ENCODE results near the gene EDDM13. TPM values are rescaled to one million over a fixed set of nuclear protein-coding genes. Genes with fewer than 3 reads are reported as not detected.

EDDM13 gene
- total and polyA plus RNA-seq, 2 of the 8 experiments (the other 6 are each of a cell fraction or from before 2014, with no cell fraction given): not detected

GRCh38 chr19:56333506-56333905 is 61.0 kb downstream of the EDDM13 start:
- Histone ChIP-seq H2BK120ac (replicated peaks; ENCODE audit: low read depth, low read length) (no peak overlapping the region), H2BK5ac (ENCODE audit: low read depth, low read length) (no peak overlapping the region), H3K56ac (replicated peaks; ENCODE audit: insufficient read length, low read depth, low read length) (no peak overlapping the region), H3K36me3 (ENCODE audit: control insufficient read depth in 2 of 4, insufficient read depth in 4 of 4, low read length in 3 of 4) (no peaks in the 10 kb centered on the region), H2AK5ac (ENCODE audit: low read depth, low read length) (no peak overlapping the region), H3K9ac (replicated peaks in 1 of 4; ENCODE audit: extremely low read depth in 1 of 4, low read depth in 3 of 4, low read length in 3 of 4) (no peak overlapping the region), H3K9me3 (ENCODE audit: insufficient read depth in 2 of 2, low read depth in 1 of 2, low read length in 1 of 2) (peaks cover 11 to 14% of the 10 kb centered on the region in 2 experiments), H3K18ac (ENCODE audit: extremely low read depth, low read length) (no peak overlapping the region), H4K8ac (ENCODE audit: extremely low read depth, insufficient read depth, low read length) (no peak overlapping the region), H3K4ac (replicated peaks; ENCODE audit: insufficient read length, low read depth, low read length) (no peak overlapping the region), H2BK20ac (ENCODE audit: low read length) (no peak overlapping the region), H3K79me2 (ENCODE audit: control insufficient read depth in 1 of 2, insufficient read depth in 2 of 2, low read length in 2 of 2) (no peaks in the 10 kb centered on the region), H3K27ac (ENCODE audit: low read depth, low read length) (no peak overlapping the region), H2BK15ac (ENCODE audit: low read length) (no peak overlapping the region), H2BK12ac (ENCODE audit: low read depth, low read length) (no peak overlapping the region), H3K23me2 (ENCODE audit: low read depth, low read length) (no peaks in the 10 kb centered on the region), H3K27me3 (replicated peaks in 1 of 4; ENCODE audit: control insufficient read depth in 3 of 4, extremely low read depth in 1 of 4, insufficient read depth in 3 of 4, low read length in 3 of 4) (no peaks in the 10 kb centered on the region), H4K20me1 (replicated peaks in 1 of 2; ENCODE audit: control insufficient read depth in 1 of 2, insufficient read depth in 2 of 2, low read length in 2 of 2) (no peaks in the 10 kb centered on the region), H3K4me3 (ENCODE audit: extremely low read depth in 1 of 4, insufficient read depth in 2 of 4, low read depth in 3 of 4, low read length in 4 of 4) (no peak overlapping the region), H3K14ac (ENCODE audit: insufficient read length) (no peak overlapping the region), H3K4me2 (ENCODE audit: insufficient read depth in 1 of 2, low read depth in 2 of 2, low read length in 2 of 2) (no peak overlapping the region), H3K4me1 (replicated peaks in 1 of 4; ENCODE audit: control insufficient read depth in 3 of 4, insufficient read depth in 4 of 4, low read length in 3 of 4) (no peaks in the 10 kb centered on the region), H3K79me1 (ENCODE audit: low read depth, low read length) (no peaks in the 10 kb centered on the region), H4K5ac (ENCODE audit: insufficient read length, low read depth, low read length) (no peak overlapping the region), H2AFZ (ENCODE audit: low read length) (no peak overlapping the region), H3K23ac (ENCODE audit: insufficient read length) (no peak overlapping the region), H4K91ac (replicated peaks; ENCODE audit: insufficient read length, low read length) (no peak overlapping the region)
- ChIA-PET POLR2A (ENCODE audit: partially characterized antibody) (interaction anchor here (0.6 kb wide), 2 partner anchors 10 to 11 kb away, joined by 3 read pairs; no protein-coding TSS in a partner anchor), CTCF (ENCODE audit: partially characterized antibody) (interaction anchor here (0.6 to 3.0 kb wide), 25 partner anchors 12 to 271 kb away, joined by 3 to 26 read pairs (median 4); no protein-coding TSS in a partner anchor)
- peak in 1 of 2 experiments; percentile 49 for DNase-seq (ENCODE audit: low read depth in 1 of 2, low spot score in 2 of 2)
- peak; percentile 13 for FAIRE-seq
- TF ChIP-seq CTCF (IDR thresholded peaks at IDR 0.05; ENCODE audit: control extremely low read depth in 1 of 3, insufficient read depth in 1 of 3, low read depth in 1 of 3, low read length in 3 of 3) (peak in 2 of 3 experiments; percentile 59 to 61; a peak in 3 of 4 replicates), SIX5 (IDR thresholded peaks at IDR 0.05; ENCODE audit: low read depth, low read length) (no peak), ZNF274 (IDR thresholded peaks at IDR 0.05; ENCODE audit: borderline replicate concordance, extremely low read depth, low read length) (no peak), POU5F1 (IDR thresholded peaks at IDR 0.05; ENCODE audit: low read depth, low read length) (no peak), PHF8 (conservative IDR thresholded peaks at IDR 0.05; ENCODE audit: low read depth, low read length) (no peak), SP4 (IDR thresholded peaks at IDR 0.05; ENCODE audit: low read length) (no peak), KDM1A (IDR thresholded peaks at IDR 0.05; ENCODE audit: borderline replicate concordance, low read length) (no peak), RAD21 (IDR thresholded peaks at IDR 0.05 in 1 of 2, conservative IDR thresholded peaks at IDR 0.05 in 1 of 2; ENCODE audit: low read depth in 2 of 2, low read length in 2 of 2) (peak; percentile 81)
